Temporal lobe (tissue), 2 donors: ENCODE data around the gene BRWD1. TPM values are rescaled to one million over a fixed set of nuclear protein-coding genes. Genes with fewer than 3 reads are reported as not detected.

Experiments used
- small RNA-seq: library from RNA; depleted of rRNA; stranded (forward); fragments of <200 nt; gene quantifications from one replicate; pipeline ENCODE3, GENCODE V24; 2014; ENCODE audit warnings: low replicate concordance
- total RNA-seq: library from RNA; depleted of rRNA; stranded (reverse); fragments of >200 nt; gene quantifications from one replicate; pipeline ENCODE4 v1.2.3, GENCODE V29; 2014

BRWD1 gene
- total RNA-seq, 1 donor from 2014 or later = 189 TPM

Small RNA genes lying within 50 kb of the gene (small RNA-seq; reads per million reads assigned to genes)
- gene RF00019 = not detected

Other genes starting within 250 kb of the BRWD1 start
- 10.8 TPM for gene PSMG1, start 130.2 kb downstream of the BRWD1 start, total RNA-seq
- 127 TPM for gene HMGN1, start 35.5 kb upstream of the BRWD1 start, total RNA-seq
- gene LCA5L, start 132.1 kb upstream of the BRWD1 start, total RNA-seq = 0.49 TPM
- 1.7 TPM for gene SH3BGR, start 138.3 kb upstream of the BRWD1 start, total RNA-seq